Measurements from ENCODE around the gene MBOAT7. TPM values are rescaled to one million over a fixed set of nuclear protein-coding genes. Genes with fewer than 3 reads are reported as not detected.

Gene MBOAT7
- total RNA-seq, 1 experiment from 2014 or later, result 109 TPM

- TF ChIP-seq NR1H2 (CRISPR knock-in tag; IDR thresholded peaks at IDR 0.05), result no peak
- 0 out of 2 replicates have a peak, but pooled peaks have one; percentile 32 for TF ChIP-seq ETV6 (CRISPR knock-in tag; IDR thresholded peaks at IDR 0.05)
- TF ChIP-seq, protein P1, sequence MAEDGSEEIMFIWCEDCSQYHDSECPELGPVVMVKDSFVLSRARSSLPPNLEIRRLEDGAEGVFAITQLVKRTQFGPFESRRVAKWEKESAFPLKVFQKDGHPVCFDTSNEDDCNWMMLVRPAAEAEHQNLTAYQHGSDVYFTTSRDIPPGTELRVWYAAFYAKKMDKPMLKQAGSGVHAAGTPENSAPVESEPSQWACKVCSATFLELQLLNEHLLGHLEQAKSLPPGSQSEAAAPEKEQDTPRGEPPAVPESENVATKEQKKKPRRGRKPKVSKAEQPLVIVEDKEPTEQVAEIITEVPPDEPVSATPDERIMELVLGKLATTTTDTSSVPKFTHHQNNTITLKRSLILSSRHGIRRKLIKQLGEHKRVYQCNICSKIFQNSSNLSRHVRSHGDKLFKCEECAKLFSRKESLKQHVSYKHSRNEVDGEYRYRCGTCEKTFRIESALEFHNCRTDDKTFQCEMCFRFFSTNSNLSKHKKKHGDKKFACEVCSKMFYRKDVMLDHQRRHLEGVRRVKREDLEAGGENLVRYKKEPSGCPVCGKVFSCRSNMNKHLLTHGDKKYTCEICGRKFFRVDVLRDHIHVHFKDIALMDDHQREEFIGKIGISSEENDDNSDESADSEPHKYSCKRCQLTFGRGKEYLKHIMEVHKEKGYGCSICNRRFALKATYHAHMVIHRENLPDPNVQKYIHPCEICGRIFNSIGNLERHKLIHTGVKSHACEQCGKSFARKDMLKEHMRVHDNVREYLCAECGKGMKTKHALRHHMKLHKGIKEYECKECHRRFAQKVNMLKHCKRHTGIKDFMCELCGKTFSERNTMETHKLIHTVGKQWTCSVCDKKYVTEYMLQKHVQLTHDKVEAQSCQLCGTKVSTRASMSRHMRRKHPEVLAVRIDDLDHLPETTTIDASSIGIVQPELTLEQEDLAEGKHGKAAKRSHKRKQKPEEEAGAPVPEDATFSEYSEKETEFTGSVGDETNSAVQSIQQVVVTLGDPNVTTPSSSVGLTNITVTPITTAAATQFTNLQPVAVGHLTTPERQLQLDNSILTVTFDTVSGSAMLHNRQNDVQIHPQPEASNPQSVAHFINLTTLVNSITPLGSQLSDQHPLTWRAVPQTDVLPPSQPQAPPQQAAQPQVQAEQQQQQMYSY (CRISPR knock-in tag; IDR thresholded peaks at IDR 0.05), result peak; percentile 89
- 0 out of 2 replicates have a peak, but pooled peaks have one; percentile 17 for TF ChIP-seq HMGXB4 (CRISPR knock-in tag; IDR thresholded peaks at IDR 0.05)
- ChIA-PET CTCF (interaction anchor here (0.5 to 2.9 kb wide), 12 partner anchors 9 to 240 kb away, joined by 3 to 14 read pairs (median 4); partner anchors contain the start of genes CNOT3, MBOAT7 and TMC4), POLR2A (interaction anchor here (0.6 to 0.9 kb wide), 5 partner anchors 9 to 226 kb away, joined by 3 to 7 read pairs (median 5); partner anchors contain the start of genes MBOAT7 and TMC4)
- no peak overlapping the region for H3K27ac Mint-ChIP-seq
- H3K27me3 Mint-ChIP-seq (ENCODE audit: low read depth), result peaks cover 43% of the 10 kb centered on the region
- no peaks in the 10 kb centered on the region for H3K36me3 Mint-ChIP-seq
- ATAC-seq (peak; percentile 66), DNase-seq (ENCODE audit: low spot score) (peak; percentile 98)
- H3K4me1 Mint-ChIP-seq, result peaks cover 27% of the 10 kb centered on the region
- no peaks in the 10 kb centered on the region for H3K9me3 Mint-ChIP-seq
- peak overlapping the region; percentile 78 for H3K4me3 Mint-ChIP-seq
Measured at GRCh38 chr19:54164369-54165068, 24.9 kb downstream of the MBOAT7 start.

- Mint-ChIP-seq H3K4me1 (peaks cover 36% of the 10 kb centered on the region), H3K4me3 (peak overlapping the region; percentile 100), H3K36me3 (0 out of 2 replicates have a peak, but pooled peaks cover 2% of the 10 kb centered on the region), H3K9me3 (no peaks in the 10 kb centered on the region), H3K27ac (no peak overlapping the region), H3K27me3 (ENCODE audit: low read depth) (peaks cover 43% of the 10 kb centered on the region)
- no peak for DNase-seq (ENCODE audit: low spot score)
- ATAC-seq, result no peak
- ChIA-PET CTCF (interaction anchor here (0.6 to 2.9 kb wide), 2 partner anchors 10 to 26 kb away, joined by 3 to 14 read pairs; partner anchors contain the start of genes MBOAT7 and TMC4), POLR2A (interaction anchor here (1.4 kb wide), 1 partner anchor 10 kb away, joined by 4 read pairs; the partner anchor contains the start of gene TMC4)
- no peak for TF ChIP-seq ZNF263 (CRISPR knock-in tag; IDR thresholded peaks at IDR 0.05; ENCODE audit: low read depth)
Measured at GRCh38 chr19:54162884-54163283, 26.5 kb downstream of the MBOAT7 start.

- Mint-ChIP-seq H3K9me3 (no peaks in the 10 kb centered on the region), H3K27ac (peak overlapping the region; percentile 95), H3K4me1 (peaks cover 36% of the 10 kb centered on the region), H3K4me3 (peak overlapping the region; percentile 100), H3K36me3 (0 out of 2 replicates have a peak, but pooled peaks cover 2% of the 10 kb centered on the region), H3K27me3 (ENCODE audit: low read depth) (peaks cover 43% of the 10 kb centered on the region)
- CTCF ChIA-PET, result interaction anchor here (0.6 kb wide), 1 partner anchor 11 kb away, joined by 3 read pairs; the partner anchor contains the start of gene TMC4
- POLR2A ChIA-PET, result no interaction called here
- ATAC-seq (peak; percentile 13), DNase-seq (ENCODE audit: low spot score) (peak; percentile 87)
- TF ChIP-seq NR2C2 (CRISPR knock-in tag; IDR thresholded peaks at IDR 0.05) (no peak), JUN (CRISPR knock-in tag; IDR thresholded peaks at IDR 0.05) (no peak), SP1 (CRISPR knock-in tag; conservative IDR thresholded peaks at IDR 0.05) (peak; percentile 61; the same call in 1 of the 2 replicates), ZNF219 (CRISPR knock-in tag; IDR thresholded peaks at IDR 0.05; ENCODE audit: borderline replicate concordance) (no peak)
- TF ChIP-seq, protein P2, sequence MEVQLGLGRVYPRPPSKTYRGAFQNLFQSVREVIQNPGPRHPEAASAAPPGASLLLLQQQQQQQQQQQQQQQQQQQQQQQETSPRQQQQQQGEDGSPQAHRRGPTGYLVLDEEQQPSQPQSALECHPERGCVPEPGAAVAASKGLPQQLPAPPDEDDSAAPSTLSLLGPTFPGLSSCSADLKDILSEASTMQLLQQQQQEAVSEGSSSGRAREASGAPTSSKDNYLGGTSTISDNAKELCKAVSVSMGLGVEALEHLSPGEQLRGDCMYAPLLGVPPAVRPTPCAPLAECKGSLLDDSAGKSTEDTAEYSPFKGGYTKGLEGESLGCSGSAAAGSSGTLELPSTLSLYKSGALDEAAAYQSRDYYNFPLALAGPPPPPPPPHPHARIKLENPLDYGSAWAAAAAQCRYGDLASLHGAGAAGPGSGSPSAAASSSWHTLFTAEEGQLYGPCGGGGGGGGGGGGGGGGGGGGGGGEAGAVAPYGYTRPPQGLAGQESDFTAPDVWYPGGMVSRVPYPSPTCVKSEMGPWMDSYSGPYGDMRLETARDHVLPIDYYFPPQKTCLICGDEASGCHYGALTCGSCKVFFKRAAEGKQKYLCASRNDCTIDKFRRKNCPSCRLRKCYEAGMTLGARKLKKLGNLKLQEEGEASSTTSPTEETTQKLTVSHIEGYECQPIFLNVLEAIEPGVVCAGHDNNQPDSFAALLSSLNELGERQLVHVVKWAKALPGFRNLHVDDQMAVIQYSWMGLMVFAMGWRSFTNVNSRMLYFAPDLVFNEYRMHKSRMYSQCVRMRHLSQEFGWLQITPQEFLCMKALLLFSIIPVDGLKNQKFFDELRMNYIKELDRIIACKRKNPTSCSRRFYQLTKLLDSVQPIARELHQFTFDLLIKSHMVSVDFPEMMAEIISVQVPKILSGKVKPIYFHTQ (CRISPR knock-in tag; IDR thresholded peaks at IDR 0.05), result no peak
Measured at GRCh38 chr19:54162241-54162805, 27.1 kb downstream of the MBOAT7 start.

Measured in WTC11 (cell line).